GM13977 (cell line): Measurements from ENCODE around the gene CDC42SE2.
"Not testable (repeated sequence)": the region's sequence is repeated elsewhere in the genome, so short reads cannot be mapped to it uniquely, and the experiment has no call there.

ENCODE experiments used
- DNase-seq: peaks from one replicate; pipeline ENCODE4 v3.0.0; 2012; ENCODE audit warnings: low spot score
- in situ Hi-C: fragments of 300-500 bp; cut with MboI; formaldehyde crosslinking; loops from one replicate; pipeline ENCODE4 v1.12.0; 2022; ENCODE audit warnings: low sequenced_read_pairs, low pct_unique_long_range_greater_than_20kb, mixed read lengths, inconsistent platforms; ENCODE audit not compliant: unreplicated experiment
- TF ChIP-seq, protein P1 (sequence below): IDR thresholded peaks from 2 replicates; pipeline ENCODE4 v1.5.1; 2012; ENCODE audit warnings: mild to moderate bottlenecking, control low read depth; ENCODE audit not compliant: insufficient read depth; ENCODE audit errors: extremely low read depth, missing control alignments

The CDC42SE2 gene

DNA sequence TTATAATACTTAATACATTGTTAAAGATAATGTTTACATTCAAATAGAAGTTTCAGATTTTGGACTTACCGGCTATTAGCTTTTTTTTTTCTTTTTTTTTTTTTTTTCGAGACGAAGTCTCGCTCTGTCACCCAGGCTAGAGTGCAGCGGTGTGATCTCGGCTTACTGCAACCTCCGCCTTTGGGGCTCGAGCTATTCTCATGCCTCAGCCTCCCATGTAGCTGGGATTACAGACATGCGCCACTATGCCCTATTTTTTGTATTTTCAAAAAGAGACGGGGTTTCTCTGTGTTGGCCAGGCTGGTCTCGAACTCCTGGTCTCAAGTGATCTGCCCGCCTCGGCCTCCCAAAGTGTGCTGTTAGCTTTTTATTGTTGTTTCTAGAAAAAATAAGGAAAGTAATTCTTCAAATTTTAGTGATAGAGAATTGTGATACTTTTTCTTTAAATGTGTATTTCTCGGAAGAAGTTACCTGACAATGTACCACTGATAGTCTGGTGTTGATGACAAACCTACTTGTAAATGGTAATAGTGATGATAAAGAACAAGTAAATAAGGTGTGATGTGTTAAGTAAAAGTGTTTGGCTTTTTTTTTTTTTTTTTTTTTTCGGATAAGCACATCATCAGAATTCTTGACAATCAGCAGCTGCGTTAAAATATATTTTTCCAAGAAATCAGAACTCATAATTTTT is 2.7 kb downstream of the CDC42SE2 start:
- DNase-seq, result no peak
- TF ChIP-seq, protein P1, sequence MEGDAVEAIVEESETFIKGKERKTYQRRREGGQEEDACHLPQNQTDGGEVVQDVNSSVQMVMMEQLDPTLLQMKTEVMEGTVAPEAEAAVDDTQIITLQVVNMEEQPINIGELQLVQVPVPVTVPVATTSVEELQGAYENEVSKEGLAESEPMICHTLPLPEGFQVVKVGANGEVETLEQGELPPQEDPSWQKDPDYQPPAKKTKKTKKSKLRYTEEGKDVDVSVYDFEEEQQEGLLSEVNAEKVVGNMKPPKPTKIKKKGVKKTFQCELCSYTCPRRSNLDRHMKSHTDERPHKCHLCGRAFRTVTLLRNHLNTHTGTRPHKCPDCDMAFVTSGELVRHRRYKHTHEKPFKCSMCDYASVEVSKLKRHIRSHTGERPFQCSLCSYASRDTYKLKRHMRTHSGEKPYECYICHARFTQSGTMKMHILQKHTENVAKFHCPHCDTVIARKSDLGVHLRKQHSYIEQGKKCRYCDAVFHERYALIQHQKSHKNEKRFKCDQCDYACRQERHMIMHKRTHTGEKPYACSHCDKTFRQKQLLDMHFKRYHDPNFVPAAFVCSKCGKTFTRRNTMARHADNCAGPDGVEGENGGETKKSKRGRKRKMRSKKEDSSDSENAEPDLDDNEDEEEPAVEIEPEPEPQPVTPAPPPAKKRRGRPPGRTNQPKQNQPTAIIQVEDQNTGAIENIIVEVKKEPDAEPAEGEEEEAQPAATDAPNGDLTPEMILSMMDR, result no peak
- in situ Hi-C loops, result no loop called here

DNA sequence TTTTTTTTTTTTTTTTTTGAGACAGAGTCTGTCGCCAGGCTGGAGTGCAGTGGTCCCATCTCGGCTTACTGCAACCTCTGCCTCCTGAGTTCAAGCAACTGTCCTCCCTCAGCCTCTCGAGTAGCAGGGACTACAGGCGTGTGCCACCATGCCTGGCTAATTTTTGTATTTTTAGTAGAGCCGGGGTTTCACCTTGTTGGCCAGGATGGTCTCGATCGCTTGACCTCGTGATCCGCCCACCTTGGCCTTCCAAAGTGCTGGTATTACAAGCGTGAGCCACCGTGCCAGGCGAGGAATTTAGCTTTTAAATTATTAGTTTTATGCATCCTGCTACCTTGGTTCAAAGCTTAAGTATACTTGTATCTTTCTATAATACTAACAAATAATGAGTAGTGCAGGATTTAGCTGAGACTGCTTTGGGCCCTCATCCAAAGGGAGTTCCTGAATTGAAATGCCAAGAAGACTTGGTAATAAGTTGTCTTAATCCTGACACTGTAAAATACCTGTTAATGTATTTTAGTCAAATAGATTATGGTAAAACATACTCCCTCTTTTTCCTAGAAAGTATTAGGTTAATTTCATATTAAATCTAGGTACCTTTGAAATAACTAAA is 5.0 kb downstream of the CDC42SE2 start:
- TF ChIP-seq, protein P1, result no peak
- DNase-seq, result no peak
- in situ Hi-C loops, result no loop called here

DNA sequence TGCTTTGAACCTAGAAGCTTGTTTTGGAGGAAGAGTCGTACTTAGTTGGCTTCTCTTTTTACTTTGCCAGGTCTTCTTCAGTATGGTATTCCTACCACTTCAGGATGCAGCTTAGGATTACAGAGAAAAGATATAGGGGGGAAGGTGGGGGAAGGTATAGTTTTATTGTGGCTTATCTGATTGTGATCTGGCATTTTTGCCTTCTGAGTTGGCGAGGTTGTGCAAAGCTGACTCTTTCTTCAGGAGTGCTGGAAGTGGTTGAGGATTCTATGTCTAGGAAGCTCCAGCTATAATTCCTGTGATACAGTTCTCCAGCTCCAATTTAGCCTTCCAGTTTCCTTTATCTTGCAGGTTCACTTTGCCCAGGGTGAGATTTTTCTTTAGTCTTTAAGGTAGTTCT is 7.0 kb downstream of the CDC42SE2 start:
- no peak for DNase-seq
- in situ Hi-C loops, result no loop called here
- TF ChIP-seq, protein P1, result no peak

DNA sequence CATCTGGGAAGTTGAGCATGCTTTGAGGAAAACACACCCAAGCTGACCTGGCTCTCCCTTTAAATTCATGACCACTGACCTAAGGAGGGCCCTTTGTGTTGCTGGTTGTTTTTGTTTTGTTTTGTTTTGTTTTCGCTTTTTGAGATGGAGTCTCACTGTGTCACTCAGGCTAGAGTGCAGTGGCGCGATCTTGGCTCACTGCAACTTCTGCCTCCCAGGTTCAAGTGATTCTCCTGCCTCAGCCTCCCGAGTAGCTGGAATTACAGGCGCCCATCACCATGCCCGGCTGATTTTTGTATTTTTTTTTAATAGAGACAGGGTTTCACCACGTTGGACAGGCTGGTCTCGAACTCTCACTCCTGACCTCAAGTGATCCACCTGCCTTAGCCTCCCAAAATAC is 8.0 kb downstream of the CDC42SE2 start:
- in situ Hi-C loops, DNase-seq: not testable (repeated sequence)

DNA sequence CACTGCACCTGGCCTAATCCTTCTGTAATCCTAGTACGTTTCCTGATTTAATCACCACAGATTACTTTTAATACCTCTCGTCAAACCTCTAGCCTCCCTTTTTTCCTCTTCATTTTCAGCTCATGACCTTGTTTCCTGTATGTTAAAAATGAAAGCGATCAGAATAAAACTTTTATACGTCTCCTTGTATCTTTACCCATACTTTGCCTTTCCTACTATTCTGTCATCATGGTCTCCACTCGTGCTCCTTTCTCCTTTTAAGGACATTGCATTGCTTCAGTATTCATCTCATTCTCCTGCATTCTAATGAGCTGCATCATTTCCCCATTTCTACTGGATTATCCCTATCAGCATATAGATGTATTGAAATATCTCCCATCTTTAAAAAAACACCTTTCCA is 8.5 kb downstream of the CDC42SE2 start:
- TF ChIP-seq, protein P1, result no peak
- in situ Hi-C loops, result no loop called here
- no peak for DNase-seq

DNA sequence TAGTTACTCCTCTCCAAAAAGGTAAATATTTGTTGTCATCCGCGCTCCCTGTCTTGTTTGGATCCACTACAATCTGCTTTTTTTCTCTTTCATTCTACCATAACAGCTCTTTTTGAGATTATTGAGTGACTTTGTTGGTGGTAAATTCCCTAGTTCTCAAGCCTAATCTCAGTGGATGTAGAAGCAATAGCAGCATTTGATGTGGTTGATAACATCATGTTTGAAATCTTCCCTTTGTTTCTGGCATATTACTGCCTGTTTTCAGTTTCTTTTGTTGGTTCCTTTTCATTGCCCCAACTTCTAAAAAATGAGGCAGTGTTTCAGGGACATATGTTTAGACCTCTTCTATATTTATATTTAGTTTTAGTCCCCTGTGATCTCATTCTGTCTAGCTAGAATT is 8.9 kb downstream of the CDC42SE2 start:
- in situ Hi-C loops, result no loop called here
- peak; percentile 51 for DNase-seq
- TF ChIP-seq, protein P1, result no peak

DNA sequence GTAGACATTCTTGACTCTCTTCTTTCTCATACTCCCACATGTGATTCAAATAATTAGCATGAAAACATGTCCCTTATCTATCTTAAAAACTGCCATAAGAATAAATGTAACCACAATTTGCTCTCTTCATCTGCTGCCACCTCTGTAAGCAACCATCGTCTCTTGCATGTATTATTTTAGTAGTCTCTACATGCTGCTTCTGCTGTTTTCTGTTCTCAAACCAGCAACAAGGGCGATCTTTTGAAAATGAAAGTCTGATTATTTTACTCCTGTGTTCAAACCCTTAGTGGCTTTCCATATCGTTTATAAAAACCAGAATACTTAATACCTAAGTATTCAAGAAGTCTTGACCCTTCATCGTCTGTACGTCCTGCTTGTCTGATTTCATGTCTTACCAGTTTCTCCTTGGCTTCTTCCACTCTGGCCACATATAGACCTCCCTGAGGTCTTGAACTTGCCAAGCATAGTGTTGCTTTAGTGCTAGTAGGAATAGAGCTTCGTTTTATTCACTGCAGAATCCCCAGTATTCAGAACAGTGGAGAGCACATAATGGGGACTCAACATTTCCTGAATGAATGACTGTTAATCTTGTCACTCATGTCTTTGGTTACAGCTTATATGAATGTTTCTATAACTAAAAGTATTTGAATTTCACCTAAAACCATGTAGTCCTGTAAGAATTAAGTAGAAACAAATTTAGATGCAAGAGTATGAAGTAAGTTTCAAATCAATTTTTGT is 10.6 kb downstream of the CDC42SE2 start:
- no peak for DNase-seq
- TF ChIP-seq, protein P1, result no peak
- in situ Hi-C loops, result no loop called here
